SK-N-MC (cell line): Measurements from ENCODE around the gene MPP7.

Experiments
- EZH2 ChIP-seq: fragments of 200-600 bp; sonication (generic); IDR thresholded peaks from one replicate; pipeline ENCODE4 v1.6.1; 2017; ENCODE audit warnings: antibody characterized with exemption
- POLR2AphosphoS5 ChIP-seq: IDR thresholded peaks from 2 replicates; pipeline ENCODE4 v1.6.1; 2012; ENCODE audit warnings: mild to moderate bottlenecking, low read depth, low read length, borderline replicate concordance

DNA sequence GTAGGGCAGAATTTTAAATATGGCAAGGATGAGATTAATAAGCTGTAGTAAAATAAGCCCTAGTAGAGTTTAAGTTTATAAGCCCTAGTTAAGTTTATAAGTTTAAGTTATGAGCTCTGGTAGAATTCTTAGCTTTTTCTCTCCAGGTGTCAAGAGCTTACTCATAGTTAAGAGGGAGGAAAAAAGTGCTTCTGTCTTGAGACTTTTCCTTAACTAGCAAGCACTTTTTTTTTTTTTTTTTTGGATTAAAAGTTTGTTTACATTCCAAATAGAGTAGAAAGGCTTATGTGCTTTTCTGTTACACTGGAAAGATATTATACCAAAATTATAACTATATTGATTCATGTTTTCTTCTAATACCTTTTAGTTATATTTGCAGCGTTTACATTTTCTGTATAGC is 25.5 kb upstream of the MPP7 start:
- TF ChIP-seq EZH2 (no peak), POLR2AphosphoS5 (no peak)
